GM23248 (cell line): ENCODE measurements around the gene GGACT.

Experiments used
- EZH2 ChIP-seq: fragments of 200-600 bp; sonication (generic); IDR thresholded peaks from 2 replicates; pipeline ENCODE4 v1.6.1; 2018; ENCODE audit warnings: antibody characterized with exemption, mild to moderate bottlenecking; ENCODE audit not compliant: insufficient read depth, poor library complexity, severe bottlenecking
- EZH2phosphoT487 ChIP-seq: fragments of 200-600 bp; sonication (generic); IDR thresholded peaks from 2 replicates; pipeline ENCODE4 v1.6.1; 2018; ENCODE audit warnings: antibody characterized with exemption, moderate library complexity, mild to moderate bottlenecking, low read depth; ENCODE audit not compliant: insufficient read depth

DNA sequence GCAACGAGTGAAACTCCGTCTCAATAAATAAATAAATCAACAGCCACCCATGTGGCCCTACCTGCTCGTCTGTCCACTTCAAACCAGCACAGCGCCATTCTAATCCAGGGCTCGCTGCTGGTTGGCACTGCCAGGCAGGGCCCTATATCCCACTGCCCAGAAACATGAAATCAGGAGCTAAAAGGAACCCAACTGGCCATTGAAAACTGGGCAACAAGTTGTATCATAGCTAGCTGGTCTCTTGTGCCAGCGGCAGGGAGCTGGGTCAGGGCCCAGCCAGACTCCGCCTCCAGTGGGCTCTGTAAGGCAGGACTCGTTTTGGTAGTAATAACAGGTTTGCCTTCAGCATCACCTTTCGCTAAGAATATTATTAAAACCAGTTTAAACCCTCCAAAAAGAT, 39.3 kb downstream of the GGACT start:
- TF ChIP-seq EZH2, result no peak
- no peak for TF ChIP-seq EZH2phosphoT487
